K562 (cell line): ENCODE results near the gene PACS1. TPM values are rescaled to one million over a fixed set of nuclear protein-coding genes. Genes with fewer than 3 reads are reported as not detected.

ENCODE experiments used
- CREB3L1 ChIP-seq: fragments of 450-650 bp; IDR thresholded peaks from 2 replicates; pipeline ENCODE4 v1.6.1; 2014; ENCODE audit warnings: low read depth, mild to moderate bottlenecking, moderate library complexity, borderline replicate concordance
- JUN ChIP-seq, 2 experiments: sonication (generic) in 1 of 2; formaldehyde crosslinking in 1 of 2; IDR thresholded peaks; 2 replicates each; pipeline versions ENCODE4 v1.6.1 to v1.8.0; 2012 to 2022; ENCODE audit warnings: borderline replicate concordance in 2 of 2, mild to moderate bottlenecking in 2 of 2, improper control_type of control experiment in 1 of 2, low read depth in 1 of 2, low read length in 1 of 2, missing genetic modification reagents in 1 of 2
- KDM5B ChIP-seq: fragments of 200-600 bp; sonication (generic); IDR thresholded peaks from 2 replicates; pipeline ENCODE4 v1.6.1; 2012; ENCODE audit warnings: low read depth, mild to moderate bottlenecking, moderate library complexity, low read length, control low read depth, inconsistent platforms; ENCODE audit not compliant: insufficient replicate concordance
- KLF13 ChIP-seq: fragments of 450-650 bp; IDR thresholded peaks from 2 replicates; pipeline ENCODE4 v1.6.1; 2016; ENCODE audit warnings: missing genetic modification characterization, low read depth, mild to moderate bottlenecking, missing compliant biosample characterization, moderate library complexity, borderline replicate concordance
- L3MBTL2 ChIP-seq: fragments of 450-650 bp; IDR thresholded peaks from 2 replicates; pipeline ENCODE4 v1.6.1; 2016; ENCODE audit warnings: mild to moderate bottlenecking, moderate library complexity
- MYBL2 ChIP-seq, 2 experiments: fragments of 450-650 bp in 1 of 2; sonication (generic) in 1 of 2; formaldehyde crosslinking in 1 of 2; IDR thresholded peaks; 2 replicates each; pipeline versions ENCODE4 v1.6.1 to v1.8.1; 2017 to 2022; ENCODE audit warnings: borderline replicate concordance in 1 of 2, inconsistent platforms in 1 of 2, low read depth in 1 of 2, mild to moderate bottlenecking in 1 of 2, missing genetic modification reagents in 1 of 2, moderate library complexity in 1 of 2
- RFX1 ChIP-seq: fragments of 450-650 bp; IDR thresholded peaks from 2 replicates; pipeline ENCODE4 v1.6.1; 2016; ENCODE audit warnings: mild to moderate bottlenecking, moderate library complexity
- SIN3A ChIP-seq, 2 experiments: fragments of 150-350 bp in 1 of 2; IDR thresholded peaks; 2 replicates each; pipeline ENCODE4 v1.6.1; 2011 to 2016; ENCODE audit warnings: borderline replicate concordance in 2 of 2, low read depth in 2 of 2, low read length in 2 of 2, mild to moderate bottlenecking in 2 of 2, moderate library complexity in 2 of 2; ENCODE audit not compliant: control insufficient read depth in 1 of 2
- SIN3B ChIP-seq: fragments of 450-650 bp; IDR thresholded peaks from 2 replicates; pipeline ENCODE4 v1.6.1; 2017; ENCODE audit warnings: low read depth, mild to moderate bottlenecking, moderate library complexity
- TCF15 ChIP-seq: fragments of 250-450 bp; sonication (Bioruptor Pico); IDR thresholded peaks from 2 replicates; pipeline ENCODE4 v1.8.0; 2022; ENCODE audit warnings: moderate library complexity, mild to moderate bottlenecking, inconsistent platforms
- ZBTB17 ChIP-seq: fragments of 450-650 bp; formaldehyde crosslinking; IDR thresholded peaks from 2 replicates; pipeline ENCODE4 v1.4.0; 2020; ENCODE audit warnings: mild to moderate bottlenecking
- ZBTB7A ChIP-seq: IDR thresholded peaks from 2 replicates; pipeline ENCODE4 v1.6.1; 2011; ENCODE audit warnings: low read depth, mild to moderate bottlenecking, low read length, moderate library complexity, borderline replicate concordance; ENCODE audit not compliant: control insufficient read depth
- ZBTB9 ChIP-seq: fragments of 450-650 bp; formaldehyde crosslinking; IDR thresholded peaks from 2 replicates; pipeline ENCODE4 v1.4.0; 2020; ENCODE audit warnings: mild to moderate bottlenecking, moderate library complexity
- ZNF217 ChIP-seq: sonication (generic); formaldehyde crosslinking; IDR thresholded peaks from 2 replicates; pipeline ENCODE4 v1.8.0; 2022; ENCODE audit warnings: mild to moderate bottlenecking, missing genetic modification reagents
- ZNF764 ChIP-seq: fragments of 250-450 bp; sonication (Bioruptor Pico); IDR thresholded peaks from 2 replicates; pipeline ENCODE4 v1.4.0; 2020; ENCODE audit warnings: low read depth, mild to moderate bottlenecking, moderate library complexity
- polyA plus RNA-seq, 8 experiments: library from polyadenylated mRNA; depleted of rRNA in 4 of 8; stranded (reverse) in 5 of 8; unstranded in 3 of 8; fragments of >200 nt; fragmentation: Nextera tagmentation in 2 of 8; fragmentation: Illumina TruSeq in 1 of 8; extraction: Ambion mirVana in 2 of 8; extraction: Trizol in 1 of 8; gene quantifications; 2 replicates each; pipeline versions ENCODE4 v1.2.1 to v1.2.3, GENCODE V29; 2011 to 2014; ENCODE audit warnings: inconsistent platforms in 1 of 8, missing spikeins in 1 of 8
- total RNA-seq, 7 experiments: library from RNA; depleted of rRNA in 6 of 7; stranded (reverse); fragments of >200 nt in 6 of 7; fragmentation: Illumina TruSeq in 2 of 7; extraction: Trizol in 2 of 7; gene quantifications; 2 replicates each; pipeline versions ENCODE4 v1.2.1 to v1.2.3, GENCODE V29; 2011 to 2021; ENCODE audit warnings: low replicate concordance in 1 of 7
- TF ChIP-seq, protein P1 (sequence below): fragments of 450-650 bp; formaldehyde crosslinking; IDR thresholded peaks from 2 replicates; pipeline ENCODE4 v1.4.0; 2022; ENCODE audit warnings: missing genetic modification characterization
- TF ChIP-seq, protein P2 (sequence below), 2 experiments: IDR thresholded peaks; 2 replicates each; pipeline ENCODE4 v1.6.1; 2011; ENCODE audit warnings: borderline replicate concordance in 1 of 2, control low read depth in 1 of 2, low read depth in 1 of 2, low read length in 1 of 2, mild to moderate bottlenecking in 1 of 2, mixed read lengths in 1 of 2, moderate library complexity in 1 of 2; ENCODE audit not compliant: insufficient read depth in 1 of 2, insufficient read length in 1 of 2, poor library complexity in 1 of 2, severe bottlenecking in 1 of 2; ENCODE audit errors: extremely low read depth in 1 of 2

Gene PACS1
- total and polyA plus RNA-seq, 9 of the 15 experiments (the other 6 are each of a cell fraction or from before 2014, with no cell fraction given), result 0.34 to 28.1 (median 8.5) TPM

DNA sequence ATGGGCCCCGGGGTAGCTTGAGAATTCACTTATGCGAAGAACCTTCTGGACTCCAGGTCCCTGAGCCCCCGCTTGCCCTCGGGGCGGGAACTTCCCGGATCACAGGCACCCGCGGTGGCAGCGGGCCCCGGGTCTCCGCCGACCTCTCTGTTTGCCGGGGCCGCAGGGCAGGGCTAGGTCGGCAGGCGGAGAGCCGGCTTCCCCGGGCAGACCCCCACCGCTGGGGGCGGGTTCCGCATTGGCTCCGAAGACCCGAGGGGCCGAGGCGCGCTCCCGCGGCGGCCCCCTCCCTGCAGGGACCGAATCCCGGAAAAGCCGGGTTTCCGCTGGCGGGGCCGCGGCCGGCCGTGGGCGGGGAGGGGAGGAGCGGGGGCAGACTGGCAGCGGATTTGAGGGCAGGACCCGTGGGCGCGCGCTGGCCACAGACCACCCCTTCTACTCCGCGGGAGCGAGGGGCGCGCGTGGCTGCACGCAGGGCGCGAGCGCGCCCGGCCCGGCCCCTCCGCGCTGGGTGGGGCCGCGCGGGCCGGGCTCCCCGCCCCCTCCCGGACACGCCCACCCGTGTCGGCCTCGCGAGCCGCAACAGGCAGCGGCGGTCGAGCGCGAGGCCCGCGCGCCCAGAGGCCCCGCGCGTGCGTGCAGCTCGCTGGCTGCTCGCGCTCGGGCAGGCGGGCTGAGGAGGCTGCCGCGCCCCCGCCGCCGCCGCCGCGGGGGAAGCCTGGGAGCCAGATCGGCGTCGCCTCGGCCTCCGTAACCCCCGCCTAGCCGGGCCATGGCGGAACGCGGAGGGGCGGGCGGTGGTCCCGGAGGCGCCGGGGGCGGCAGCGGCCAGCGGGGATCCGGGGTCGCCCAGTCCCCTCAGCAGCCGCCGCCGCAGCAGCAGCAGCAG, at the start of gene PACS1 (continued):
- TF ChIP-seq CREB3L1 (0 out of 2 replicates have a peak, but pooled peaks have one; percentile 26), JUN (IDR thresholded peaks at IDR 0.05; ENCODE audit: borderline replicate concordance, low read depth, low read length) (no peak), JUN (CRISPR knock-in tag; IDR thresholded peaks at IDR 0.05; ENCODE audit: borderline replicate concordance) (no peak), ZBTB7A (peak; percentile 13; the same call in 1 of the 2 replicates), ZNF217 (no peak), ZNF764 (no peak), KLF13 (0 out of 2 replicates have a peak, but pooled peaks have one; percentile 54), KDM5B (peak; percentile 33), TCF15 (no peak), RFX1 (no peak), SIN3A (IDR thresholded peaks at IDR 0.05; ENCODE audit: borderline replicate concordance in 2 of 2, control insufficient read depth in 1 of 2, low read depth in 2 of 2, low read length in 2 of 2) (peak; percentile 49 to 69; a peak in 2 of 4 replicates), L3MBTL2 (peak; percentile 47; the same call in 1 of the 2 replicates), MYBL2 (IDR thresholded peaks at IDR 0.05; ENCODE audit: low read depth) (no peak), MYBL2 (CRISPR knock-in tag; IDR thresholded peaks at IDR 0.05; ENCODE audit: borderline replicate concordance) (no peak), ZBTB9 (CRISPR knock-in tag) (peak; percentile 53; the same call in 1 of the 2 replicates), ZBTB17 (peak; percentile 62), SIN3B (0 out of 2 replicates have a peak, but pooled peaks have one; percentile 56)
- TF ChIP-seq, protein P1, sequence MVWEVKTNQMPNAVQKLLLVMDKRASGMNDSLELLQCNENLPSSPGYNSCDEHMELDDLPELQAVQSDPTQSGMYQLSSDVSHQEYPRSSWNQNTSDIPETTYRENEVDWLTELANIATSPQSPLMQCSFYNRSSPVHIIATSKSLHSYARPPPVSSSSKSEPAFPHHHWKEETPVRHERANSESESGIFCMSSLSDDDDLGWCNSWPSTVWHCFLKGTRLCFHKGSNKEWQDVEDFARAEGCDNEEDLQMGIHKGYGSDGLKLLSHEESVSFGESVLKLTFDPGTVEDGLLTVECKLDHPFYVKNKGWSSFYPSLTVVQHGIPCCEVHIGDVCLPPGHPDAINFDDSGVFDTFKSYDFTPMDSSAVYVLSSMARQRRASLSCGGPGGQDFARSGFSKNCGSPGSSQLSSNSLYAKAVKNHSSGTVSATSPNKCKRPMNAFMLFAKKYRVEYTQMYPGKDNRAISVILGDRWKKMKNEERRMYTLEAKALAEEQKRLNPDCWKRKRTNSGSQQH, result 0 out of 2 replicates have a peak, but pooled peaks have one; percentile 32
- TF ChIP-seq, protein P2, sequence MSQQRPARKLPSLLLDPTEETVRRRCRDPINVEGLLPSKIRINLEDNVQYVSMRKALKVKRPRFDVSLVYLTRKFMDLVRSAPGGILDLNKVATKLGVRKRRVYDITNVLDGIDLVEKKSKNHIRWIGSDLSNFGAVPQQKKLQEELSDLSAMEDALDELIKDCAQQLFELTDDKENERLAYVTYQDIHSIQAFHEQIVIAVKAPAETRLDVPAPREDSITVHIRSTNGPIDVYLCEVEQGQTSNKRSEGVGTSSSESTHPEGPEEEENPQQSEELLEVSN (IDR thresholded peaks at IDR 0.05; ENCODE audit: borderline replicate concordance in 1 of 2, extremely low read depth in 1 of 2, insufficient read depth in 1 of 2, insufficient read length in 1 of 2, low read depth in 1 of 2, low read length in 1 of 2, poor library complexity in 1 of 2, severe bottlenecking in 1 of 2), result peak; percentile 60 to 86
